Activated CD8-positive, alpha-beta memory T cell treated with anti-CD3 and anti-CD28 coated beads, Interleukin-2, amount 50 U/mL, for 1 hour (primary cell): ENCODE data around the gene GP1BA.
"Not testable (repeated sequence)": the region's sequence is repeated elsewhere in the genome, so short reads cannot be mapped to it uniquely, and the experiment has no call there.

Experiments
- DNase-seq: peaks from one replicate; pipeline ENCODE4 v3.0.0-alpha.2; 2020; ENCODE audit errors: extremely low read depth

Gene GP1BA

DNA sequence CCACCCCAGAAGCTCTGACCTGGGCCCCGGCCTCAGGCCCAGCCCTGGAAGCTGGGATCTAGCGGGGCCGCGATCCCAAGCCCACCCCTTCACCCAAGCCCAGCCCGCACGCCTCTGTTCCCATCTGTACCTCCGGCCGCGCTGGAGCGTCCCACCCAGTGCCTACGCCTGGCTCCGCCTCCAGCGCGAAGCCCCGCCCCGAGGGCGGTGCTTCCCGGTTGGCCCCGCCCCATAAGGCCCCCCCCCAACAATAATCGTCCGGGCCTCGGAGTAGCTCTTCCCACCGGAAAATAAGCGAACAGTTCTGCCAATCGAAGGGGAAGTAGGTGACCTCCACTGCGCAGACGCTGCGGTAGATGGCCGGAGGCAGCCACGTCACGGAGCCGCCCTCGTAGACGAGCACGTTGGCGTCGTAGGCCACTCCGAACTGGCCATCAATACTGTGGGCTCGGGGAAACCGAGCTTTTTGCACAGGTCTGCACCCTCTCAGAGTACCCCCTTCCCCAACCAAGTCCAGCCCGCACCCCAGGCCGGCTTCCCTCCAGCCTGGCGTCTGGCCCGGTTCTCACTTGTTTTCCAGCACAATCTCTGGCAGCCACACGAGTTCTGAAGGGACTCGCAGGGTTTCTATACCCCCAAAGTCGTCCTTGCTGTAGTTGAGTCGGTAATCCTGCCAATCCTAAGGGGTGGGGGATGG lies 30.3 kb upstream of the GP1BA start:
- no peak for DNase-seq

DNA sequence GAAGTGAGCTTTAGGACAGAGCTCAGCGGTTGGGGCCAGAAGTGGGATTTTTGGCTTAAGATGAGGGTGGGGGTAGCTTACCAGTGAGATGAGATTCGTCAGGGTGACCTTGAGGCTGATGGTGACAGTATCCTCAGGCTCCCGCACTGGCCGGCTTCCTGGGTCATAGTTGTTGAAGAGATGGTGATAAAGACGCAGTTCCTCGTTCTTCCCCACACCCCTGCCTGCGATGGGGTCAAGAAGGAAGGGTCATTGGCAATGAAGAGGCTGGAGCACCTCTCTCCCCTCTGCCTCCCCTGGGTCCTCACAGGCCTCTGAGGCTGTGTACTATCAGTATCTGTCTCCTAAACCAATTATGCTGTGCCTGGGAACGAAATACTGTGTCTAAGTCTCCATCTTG lies 29.5 kb upstream of the GP1BA start:
- DNase-seq: no peak

DNA sequence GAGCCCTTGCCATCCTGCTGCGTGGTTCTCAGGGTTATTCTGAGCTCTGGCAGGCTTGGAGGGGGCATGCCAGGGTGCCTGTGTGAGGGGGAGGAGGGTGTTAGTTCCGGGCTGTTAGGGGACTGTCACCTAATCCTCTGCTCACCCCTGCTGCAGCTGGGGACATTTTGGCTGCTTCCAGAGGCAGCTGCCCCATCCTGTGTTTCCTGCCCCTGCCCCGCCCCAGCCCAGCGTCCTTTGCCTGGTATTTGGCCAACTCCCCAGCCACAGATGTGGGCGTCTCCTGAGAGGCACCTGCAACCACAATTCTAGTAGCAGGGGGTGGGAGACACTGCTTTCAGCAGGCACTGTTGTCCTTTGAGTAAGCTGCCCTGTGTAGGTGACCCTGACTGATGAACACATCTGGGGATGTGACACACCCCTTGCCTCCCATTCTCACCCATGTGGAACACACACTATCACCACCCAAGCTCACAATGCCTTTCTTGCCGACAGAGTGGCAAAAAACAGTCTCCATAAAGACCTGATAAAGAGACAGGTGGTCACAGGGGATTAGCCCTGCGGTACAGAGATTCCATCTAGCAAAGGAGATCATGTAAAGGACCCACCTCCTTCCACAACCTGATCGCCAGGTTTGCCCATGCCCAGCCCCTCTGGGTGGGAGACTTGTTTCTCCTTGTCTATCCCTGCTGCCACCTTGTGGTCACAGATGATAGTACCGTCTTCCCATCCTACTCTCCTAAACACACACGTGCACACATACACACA lies 28.8 kb upstream of the GP1BA start, which contains the start of gene CHRNE:
Gene CHRNE, minus strand, starts transcription at position 48 of the 768 bp plus-strand sequence. Its CDS starts 35 bp downstream, at position 13.
- DNase-seq: no peak

DNA sequence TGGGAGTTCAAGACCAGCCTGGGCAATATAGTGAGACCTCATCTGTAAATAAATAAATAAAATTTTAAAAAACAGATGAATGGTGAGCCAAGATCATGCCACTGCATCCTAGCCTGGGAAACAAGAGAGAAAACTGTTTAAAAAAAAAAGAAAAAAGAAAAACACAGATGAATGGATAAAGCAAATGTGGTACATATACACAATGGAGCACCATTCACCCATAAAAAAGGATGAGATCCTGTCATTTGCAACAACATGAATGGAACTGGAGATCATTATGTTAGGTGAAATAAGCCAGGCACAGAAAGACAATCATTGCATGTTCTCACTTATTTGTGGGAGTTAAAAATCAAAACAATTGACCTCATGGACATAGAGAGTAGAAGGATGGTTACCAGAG lies 25.4 kb upstream of the GP1BA start:
- DNase-seq: not testable (repeated sequence)

GRCh38 chr17:4908301-4908700 lies 23.8 kb upstream of the GP1BA start:
- DNase-seq: no peak

DNA sequence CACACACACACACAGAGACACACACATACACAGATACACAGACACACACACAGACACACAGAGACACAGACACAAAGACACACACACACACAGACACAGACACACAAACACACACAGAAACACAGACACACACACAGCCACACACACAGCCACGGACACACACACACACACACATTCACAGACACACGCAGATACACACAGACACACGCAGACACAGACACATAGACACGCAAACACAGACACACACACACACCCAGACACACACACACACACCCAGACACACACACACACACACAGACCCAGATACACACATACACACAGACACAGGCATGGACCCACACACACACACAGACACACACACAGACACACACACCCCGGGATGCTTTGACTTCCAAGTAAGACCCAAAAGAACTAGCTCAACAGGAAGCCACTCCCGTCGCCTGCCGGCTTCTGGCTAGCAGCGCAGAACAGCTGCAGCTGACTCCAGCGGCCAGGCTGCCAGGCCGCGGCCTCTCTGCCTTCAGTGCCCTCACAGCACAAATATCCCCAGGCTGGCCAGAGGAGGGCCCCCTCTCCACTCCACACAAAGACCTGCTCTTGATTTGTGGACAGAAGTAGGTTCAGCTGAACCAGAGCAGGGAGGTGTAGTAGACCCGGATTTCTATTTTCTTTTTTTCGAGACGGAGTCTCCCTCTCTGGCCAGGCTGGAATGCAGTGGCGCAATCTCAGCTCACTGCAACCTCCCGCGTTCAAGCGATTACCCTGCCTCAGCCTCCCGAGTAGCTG lies 23.2 kb upstream of the GP1BA start:
- no peak for DNase-seq

- DNase-seq: no peak
Observed at GRCh38 chr17:4913994-4914393, 18.1 kb upstream of the GP1BA start.

DNA sequence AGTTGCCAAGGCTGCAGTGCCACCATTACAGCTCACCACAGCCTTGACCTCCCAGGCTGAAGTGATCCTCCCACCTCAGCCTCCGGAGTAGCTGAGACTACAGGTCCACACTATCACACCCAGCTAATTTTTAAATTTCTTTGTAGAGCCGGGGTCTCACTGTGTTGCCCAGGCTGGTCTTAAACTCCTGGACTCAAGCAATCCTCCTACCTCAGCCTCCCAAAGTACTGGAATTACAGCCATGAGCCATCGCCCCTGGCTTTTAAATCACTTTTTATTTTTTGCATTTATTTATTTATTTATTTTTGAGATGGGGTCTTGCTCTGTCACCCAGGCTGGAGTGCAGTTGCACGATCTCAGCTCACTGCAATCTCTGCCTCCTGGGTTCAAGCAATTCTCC lies 17.5 kb upstream of the GP1BA start:
- not testable (repeated sequence) for DNase-seq

GRCh38 chr17:4919511-4920047 lies 12.5 kb upstream of the GP1BA start:
- DNase-seq: no peak

- no peak for DNase-seq
Observed at GRCh38 chr17:4920351-4921048, 11.6 kb upstream of the GP1BA start.

DNA sequence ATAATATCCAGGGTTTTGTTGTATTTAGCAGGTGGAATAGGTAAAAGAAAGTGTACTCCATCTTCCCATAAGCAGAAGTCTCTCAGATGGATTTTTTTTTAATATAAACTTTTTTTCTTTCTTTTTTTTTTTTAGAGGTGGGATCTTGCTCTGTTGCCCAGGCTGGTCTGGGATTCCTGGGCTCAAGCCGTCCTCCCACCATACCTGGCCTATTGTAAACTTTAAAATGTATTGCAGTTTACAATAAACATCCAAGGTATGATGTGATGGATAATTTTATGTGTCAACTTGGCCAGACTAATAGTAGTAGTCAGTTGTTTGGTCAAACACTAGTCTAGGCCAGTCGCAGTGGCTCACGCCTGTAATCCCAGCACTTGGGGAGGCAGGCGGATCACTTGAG lies 10.8 kb upstream of the GP1BA start:
- DNase-seq: no peak

GRCh38 chr17:4926577-4927335 lies 5.3 kb upstream of the GP1BA start:
- not testable (repeated sequence) for DNase-seq

- no peak for DNase-seq
Observed at GRCh38 chr17:4928881-4929280, 3.2 kb upstream of the GP1BA start.

GRCh38 chr17:4932756-4933155 lies 679 bp downstream of the GP1BA start:
- no peak for DNase-seq

DNA sequence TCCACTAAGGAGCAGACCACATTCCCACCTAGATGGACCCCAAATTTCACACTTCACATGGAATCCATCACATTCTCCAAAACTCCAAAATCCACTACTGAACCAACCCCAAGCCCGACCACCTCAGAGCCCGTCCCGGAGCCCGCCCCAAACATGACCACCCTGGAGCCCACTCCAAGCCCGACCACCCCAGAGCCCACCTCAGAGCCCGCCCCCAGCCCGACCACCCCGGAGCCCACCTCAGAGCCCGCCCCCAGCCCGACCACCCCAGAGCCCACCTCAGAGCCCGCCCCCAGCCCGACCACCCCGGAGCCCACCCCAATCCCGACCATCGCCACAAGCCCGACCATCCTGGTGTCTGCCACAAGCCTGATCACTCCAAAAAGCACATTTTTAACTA lies 1.6 kb downstream of the GP1BA start:
- no peak for DNase-seq

GRCh38 chr17:4934173-4934979 lies 2.3 kb downstream of the GP1BA start:
- DNase-seq: no peak

DNA sequence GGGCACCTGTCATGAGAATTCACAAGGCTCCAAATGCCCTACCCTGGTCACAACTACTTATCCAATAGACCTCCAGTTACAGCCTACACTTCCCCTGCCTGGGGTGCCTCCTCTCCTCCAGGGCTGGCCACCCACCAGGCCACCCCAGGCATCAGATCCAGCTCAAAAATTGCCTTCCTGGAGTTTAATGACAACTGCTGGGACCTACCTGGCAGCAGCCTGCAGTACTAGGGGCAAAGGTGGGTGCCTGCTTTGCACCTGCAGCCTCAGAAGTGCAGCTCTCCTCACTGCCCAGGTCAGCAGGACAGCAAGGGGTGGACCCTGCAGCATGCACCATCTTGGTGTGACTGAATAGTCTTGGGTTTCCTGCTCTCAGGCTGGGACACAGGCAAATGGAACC lies 3.6 kb downstream of the GP1BA start:
- DNase-seq: no peak

DNA sequence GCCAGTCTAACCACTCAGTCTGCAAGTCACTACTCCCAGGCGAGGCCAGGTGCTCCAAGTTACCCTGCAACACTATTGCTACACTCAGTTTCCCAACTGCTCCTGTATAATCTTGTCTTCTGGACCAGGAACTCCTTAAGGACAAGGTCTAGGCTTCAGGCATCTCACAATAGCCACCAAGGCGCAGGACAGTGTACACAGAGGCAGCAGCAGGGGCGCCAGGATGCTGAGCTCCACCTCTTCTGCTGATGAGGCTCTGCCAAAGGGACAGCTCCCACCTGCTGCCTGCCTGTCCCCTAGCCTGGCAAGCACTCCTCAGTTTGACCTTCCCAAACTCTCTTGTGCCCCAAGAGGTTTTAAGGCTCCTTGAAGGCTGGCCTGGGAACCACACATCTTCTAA lies 4.4 kb downstream of the GP1BA start:
- DNase-seq: no peak

DNA sequence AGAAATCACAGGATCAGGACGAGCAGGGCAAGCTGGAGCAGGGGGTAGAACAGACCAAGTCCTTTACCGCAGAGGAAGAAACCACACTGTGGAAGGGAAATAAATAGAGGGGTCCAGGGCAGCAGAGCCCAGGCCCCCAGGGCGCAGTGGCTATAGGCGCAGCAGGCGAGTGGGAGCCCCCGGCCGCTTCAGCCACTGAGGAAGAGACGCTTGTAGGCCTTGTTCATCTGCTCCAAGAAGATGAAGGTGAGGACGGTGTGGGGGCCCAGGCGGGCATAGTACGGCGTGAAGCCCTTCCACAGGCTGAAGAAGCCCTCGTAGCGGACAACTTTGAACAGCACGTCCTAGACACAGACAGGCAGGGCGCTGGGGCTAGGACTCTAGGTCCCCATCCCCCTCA lies 5.5 kb downstream of the GP1BA start:
- no peak for DNase-seq

- DNase-seq: no peak
Observed at GRCh38 chr17:4938069-4938491, 6.0 kb downstream of the GP1BA start.
